Fibroblast of pulmonary artery (primary cell): Measurements from ENCODE around the gene CCDC117.
"Not testable (repeated sequence)": the region's sequence is repeated elsewhere in the genome, so short reads cannot be mapped to it uniquely, and the experiment has no call there.

Source experiments
- DNase-seq: peaks from one replicate; pipeline ENCODE4 v3.0.0-alpha.2; 2010; ENCODE audit warnings: low read depth
- H3K4me3 ChIP-seq: replicated peaks from 2 replicates; pipeline ENCODE4 v1.5.1; 2011; ENCODE audit warnings: low read depth, mild to moderate bottlenecking, control low read depth, low read length, moderate library complexity
- CTCF ChIP-seq: IDR thresholded peaks from 2 replicates; pipeline ENCODE4 v1.5.1; 2011; ENCODE audit warnings: mild to moderate bottlenecking, control low read depth, low read length, inconsistent platforms; ENCODE audit errors: missing control alignments

CCDC117 gene

GRCh38 chr22:28798810-28799605 lies 26.5 kb downstream of the CCDC117 start:
- peak overlapping the region; percentile 98 for H3K4me3 ChIP-seq
- no peak for TF ChIP-seq CTCF
- peak; percentile 96 for DNase-seq

DNA sequence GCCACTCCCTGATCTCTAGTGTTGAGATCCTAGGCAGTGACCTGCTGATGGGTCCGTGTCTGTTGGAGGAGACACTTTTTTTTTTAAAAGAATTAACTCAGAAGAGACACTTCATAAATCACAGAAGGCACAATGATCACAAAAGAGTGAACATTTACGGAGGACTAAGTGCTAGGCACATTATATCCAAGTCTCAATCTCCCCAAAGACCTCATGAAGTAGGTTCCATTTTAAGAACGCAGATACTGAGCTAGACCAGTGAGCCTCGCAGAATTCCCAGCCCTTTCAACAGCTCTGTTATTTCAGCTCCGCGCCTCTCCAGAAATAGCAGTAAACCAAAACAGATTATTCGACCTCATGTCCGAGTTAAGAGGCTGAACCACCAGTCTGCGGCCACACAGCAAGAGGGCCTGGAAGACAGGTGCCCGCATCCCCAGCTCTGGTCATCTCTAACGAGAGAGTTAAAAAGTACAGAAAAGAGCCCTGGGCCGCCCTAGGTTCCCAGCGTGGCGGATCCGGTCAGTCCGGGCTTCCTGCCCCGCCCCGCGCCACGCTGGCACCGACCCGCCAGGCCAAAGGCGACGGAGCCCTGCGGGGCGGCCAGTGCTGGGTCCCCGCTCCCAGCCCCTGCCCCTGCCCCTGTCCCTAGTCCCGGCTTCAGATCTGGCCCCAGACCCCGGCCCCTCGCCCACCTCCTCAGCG lies 27.3 kb downstream of the CCDC117 start:
- peak; percentile 61 for DNase-seq
- H3K4me3 ChIP-seq, result peak overlapping the region; percentile 98
- no peak for TF ChIP-seq CTCF

- TF ChIP-seq CTCF, result no peak
- peak within 1 kb of the TSS; percentile 98 for H3K4me3 ChIP-seq
- peak; percentile 94 for DNase-seq
Observed at GRCh38 chr22:28800308-28801041, 28.0 kb downstream of the CCDC117 start, which contains the start of gene XBP1. TSS of gene XBP1 (minus strand) at chr22:28800569.

DNA sequence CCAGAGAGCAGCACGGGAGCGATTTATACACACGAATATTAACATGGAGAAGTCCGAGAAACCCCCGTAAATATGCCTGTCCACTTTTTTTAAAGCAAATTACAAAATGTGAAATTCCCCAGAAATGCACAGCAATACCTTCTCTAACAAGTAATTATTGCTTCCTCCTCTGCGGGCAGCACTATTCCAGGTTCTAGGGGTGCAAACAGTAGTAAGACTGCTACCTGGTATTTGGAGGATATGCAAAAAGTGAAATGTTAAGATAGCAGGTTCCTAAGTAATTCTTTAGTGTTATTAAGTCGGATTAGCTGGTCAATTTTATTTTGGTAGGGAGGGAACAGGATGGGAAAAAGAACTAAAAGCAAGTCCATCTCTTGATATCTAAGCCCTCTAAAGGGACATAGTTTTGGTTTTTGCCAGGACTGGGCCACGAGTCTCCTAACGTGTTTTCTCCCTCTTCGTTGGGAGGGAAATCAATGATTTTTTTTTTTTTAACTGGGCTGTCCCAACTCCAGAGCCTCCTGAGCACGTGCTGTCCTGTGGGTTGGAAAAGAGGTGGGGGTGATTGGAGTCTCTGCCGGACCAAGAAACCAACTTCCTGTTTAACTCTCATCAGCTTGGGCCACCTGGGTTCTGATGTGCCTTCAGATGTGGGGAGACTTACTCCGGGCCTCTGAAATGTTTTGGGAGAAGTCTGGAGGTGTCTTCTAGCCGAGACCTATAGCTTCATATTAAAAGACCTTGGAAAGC lies 29.5 kb downstream of the CCDC117 start:
- no peak for DNase-seq
- H3K4me3 ChIP-seq, result no peak overlapping the region
- TF ChIP-seq CTCF, result no peak

- H3K4me3 ChIP-seq, result no peak overlapping the region
- no peak for DNase-seq
- no peak for TF ChIP-seq CTCF
Observed at GRCh38 chr22:28802595-28803123, 30.2 kb downstream of the CCDC117 start.

DNA sequence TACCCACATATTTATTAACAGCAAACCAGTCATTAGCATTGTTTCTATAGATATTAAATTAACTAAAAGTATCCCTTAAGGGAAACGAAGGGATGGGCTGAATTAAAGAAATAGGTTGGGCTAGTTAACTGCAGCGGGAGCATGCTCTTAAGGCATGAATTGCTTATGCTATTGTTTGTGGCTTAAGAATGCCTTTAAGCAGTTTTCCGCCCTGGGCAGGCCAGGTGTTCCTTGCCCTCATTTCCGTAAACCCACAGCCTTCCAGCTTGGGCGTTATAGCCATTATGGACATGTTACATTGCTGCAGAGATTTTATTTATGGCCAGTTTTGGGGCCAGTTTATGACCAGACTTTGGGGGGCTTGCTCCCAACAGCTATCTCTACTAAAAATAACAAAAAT lies 32.9 kb downstream of the CCDC117 start:
- not testable (repeated sequence) for DNase-seq, H3K4me3 ChIP-seq
